OCI-LY3 (cell line): ENCODE data around the gene S100A6.
"Not testable (repeated sequence)": the region's sequence is repeated elsewhere in the genome, so short reads cannot be mapped to it uniquely, and the experiment has no call there.

Source experiments
- H2AFZ ChIP-seq: fragments of 200-600, 300-600 bp; shearing (Covaris generic); 2 replicates; pipeline ENCODE4 v1.6.0; 2014; ENCODE audit warnings: antibody characterized with exemption, low read depth, low read length
- H3K27ac ChIP-seq: fragments of 200-600, 300-600 bp; sonication (generic); 2 replicates; pipeline ENCODE4 v1.5.1; 2014; ENCODE audit warnings: mild to moderate bottlenecking, low read length, moderate library complexity, mixed read lengths
- H3K27me3 ChIP-seq: fragments of 200-600, 300-600 bp; sonication (generic); 2 replicates; pipeline ENCODE4 v1.6.1; 2014; ENCODE audit warnings: low read depth, low read length, mixed read lengths
- H3K36me3 ChIP-seq: fragments of 200-600, 300-600 bp; sonication (generic); replicated peaks from 2 replicates; pipeline ENCODE3; 2014; ENCODE audit warnings: low read depth, low read length, mixed read lengths
- H3K4me1 ChIP-seq: fragments of 300-600, 200-600 bp; sonication (generic); 2 replicates; pipeline ENCODE4 v1.6.1; 2014; ENCODE audit warnings: low read length, mixed read lengths
- H3K4me2 ChIP-seq: fragments of 200-600, 300-600 bp; sonication (generic); 2 replicates; pipeline ENCODE4 v1.6.1; 2014; ENCODE audit warnings: low read length, mixed read lengths
- H3K4me3 ChIP-seq: fragments of 300-600, 200-600 bp; sonication (generic); 2 replicates; pipeline ENCODE4 v1.5.1; 2014; ENCODE audit warnings: antibody characterized with exemption, mild to moderate bottlenecking, low read length, moderate library complexity
- H3K79me2 ChIP-seq: fragments of 300-600, 200-600 bp; shearing (Covaris generic); 2 replicates; pipeline ENCODE4 v1.6.1; 2014; ENCODE audit warnings: mild to moderate bottlenecking, low read length, mixed read lengths
- H3K9ac ChIP-seq: fragments of 300-600, 200-600 bp; shearing (Covaris generic); 2 replicates; pipeline ENCODE4 v1.6.0; 2014; ENCODE audit warnings: mild to moderate bottlenecking, low read length, moderate library complexity
- H3K9me3 ChIP-seq: fragments of 200-600, 300-600 bp; shearing (Covaris generic); 2 replicates; pipeline ENCODE4 v1.6.1; 2014; ENCODE audit warnings: low read length, mixed read lengths; ENCODE audit not compliant: insufficient read depth
- H4K20me1 ChIP-seq: fragments of 200-600, 300-600 bp; sonication (generic); 2 replicates; pipeline ENCODE4 v1.6.1; 2016; ENCODE audit warnings: low read length, mixed read lengths; ENCODE audit not compliant: insufficient read depth
- EZH2phosphoT487 ChIP-seq: fragments of 200-600 bp; shearing (Covaris generic); IDR thresholded peaks from 2 replicates; pipeline ENCODE4 v1.6.1; 2018; ENCODE audit warnings: antibody characterized with exemption, mixed run types, low read depth
- TF ChIP-seq, protein P1 (sequence below): fragments of 200-600, 300-600 bp; sonication (generic); IDR thresholded peaks from 2 replicates; pipeline ENCODE4 v1.5.1; 2014; ENCODE audit warnings: antibody characterized with exemption, low read length, low read depth

S100A6 gene

GRCh38 chr1:153526132-153526543 is 9.7 kb downstream of the S100A6 start:
- no peaks in the 10 kb centered on the region for H3K79me2 ChIP-seq
- no peaks in the 10 kb centered on the region for H3K4me1 ChIP-seq
- TF ChIP-seq, protein P1, sequence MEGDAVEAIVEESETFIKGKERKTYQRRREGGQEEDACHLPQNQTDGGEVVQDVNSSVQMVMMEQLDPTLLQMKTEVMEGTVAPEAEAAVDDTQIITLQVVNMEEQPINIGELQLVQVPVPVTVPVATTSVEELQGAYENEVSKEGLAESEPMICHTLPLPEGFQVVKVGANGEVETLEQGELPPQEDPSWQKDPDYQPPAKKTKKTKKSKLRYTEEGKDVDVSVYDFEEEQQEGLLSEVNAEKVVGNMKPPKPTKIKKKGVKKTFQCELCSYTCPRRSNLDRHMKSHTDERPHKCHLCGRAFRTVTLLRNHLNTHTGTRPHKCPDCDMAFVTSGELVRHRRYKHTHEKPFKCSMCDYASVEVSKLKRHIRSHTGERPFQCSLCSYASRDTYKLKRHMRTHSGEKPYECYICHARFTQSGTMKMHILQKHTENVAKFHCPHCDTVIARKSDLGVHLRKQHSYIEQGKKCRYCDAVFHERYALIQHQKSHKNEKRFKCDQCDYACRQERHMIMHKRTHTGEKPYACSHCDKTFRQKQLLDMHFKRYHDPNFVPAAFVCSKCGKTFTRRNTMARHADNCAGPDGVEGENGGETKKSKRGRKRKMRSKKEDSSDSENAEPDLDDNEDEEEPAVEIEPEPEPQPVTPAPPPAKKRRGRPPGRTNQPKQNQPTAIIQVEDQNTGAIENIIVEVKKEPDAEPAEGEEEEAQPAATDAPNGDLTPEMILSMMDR, result no peak
- no peak for TF ChIP-seq EZH2phosphoT487
- H3K9me3 ChIP-seq, result no peaks in the 10 kb centered on the region
- no peak overlapping the region for H3K4me3 ChIP-seq
- 0 out of 2 replicates have a peak, but pooled peaks cover 5% of the 10 kb centered on the region for H3K27me3 ChIP-seq
- no peak overlapping the region for H3K9ac ChIP-seq
- no peaks in the 10 kb centered on the region for H3K36me3 ChIP-seq
- no peaks in the 10 kb centered on the region for H4K20me1 ChIP-seq
- H2AFZ ChIP-seq, result no peak overlapping the region
- no peak overlapping the region for H3K27ac ChIP-seq
- no peak overlapping the region for H3K4me2 ChIP-seq

DNA sequence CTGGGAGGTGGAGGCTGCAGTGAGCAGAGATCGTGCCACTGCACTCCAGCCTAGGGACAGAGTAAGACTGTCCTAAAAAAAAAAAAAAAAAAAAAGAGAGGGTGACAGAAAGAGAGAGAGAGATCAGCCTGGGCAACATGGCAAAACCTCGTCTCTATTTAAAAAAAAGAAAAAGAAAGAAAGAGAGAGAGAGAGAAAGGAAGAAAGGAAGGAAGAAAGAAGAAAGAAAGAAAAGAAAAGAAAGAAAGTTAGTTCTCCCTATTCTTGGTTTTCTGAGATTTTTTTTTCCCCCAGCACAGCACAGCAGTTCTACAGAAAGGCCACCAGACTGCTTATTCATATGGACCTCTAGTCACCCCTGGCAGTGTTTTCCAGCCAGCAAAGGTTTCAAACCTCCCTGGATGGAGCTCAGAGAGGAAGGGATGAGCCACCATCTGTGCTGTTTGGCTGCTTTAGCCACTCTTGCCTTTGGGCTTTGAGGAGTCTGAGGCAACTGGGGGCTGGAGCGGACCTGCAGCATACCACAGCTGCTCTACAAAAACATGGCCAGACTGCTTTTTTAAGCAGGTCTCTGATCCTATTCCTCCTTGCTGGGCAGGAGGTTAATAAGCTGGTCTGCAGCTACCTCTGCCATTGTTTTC is 10.6 kb downstream of the S100A6 start:
- no peak overlapping the region for H3K9ac ChIP-seq
- no peaks in the 10 kb centered on the region for H3K4me1 ChIP-seq
- H3K36me3 ChIP-seq, result no peaks in the 10 kb centered on the region
- no peaks in the 10 kb centered on the region for H4K20me1 ChIP-seq
- no peaks in the 10 kb centered on the region for H3K79me2 ChIP-seq
- H2AFZ ChIP-seq, result no peak overlapping the region
- TF ChIP-seq, protein P1, result no peak
- no peak for TF ChIP-seq EZH2phosphoT487
- 0 out of 2 replicates have a peak, but pooled peaks cover 5% of the 10 kb centered on the region for H3K27me3 ChIP-seq
- no peak overlapping the region for H3K27ac ChIP-seq
- no peak overlapping the region for H3K4me2 ChIP-seq
- H3K9me3 ChIP-seq, result no peaks in the 10 kb centered on the region
- H3K4me3 ChIP-seq, result no peak overlapping the region

DNA sequence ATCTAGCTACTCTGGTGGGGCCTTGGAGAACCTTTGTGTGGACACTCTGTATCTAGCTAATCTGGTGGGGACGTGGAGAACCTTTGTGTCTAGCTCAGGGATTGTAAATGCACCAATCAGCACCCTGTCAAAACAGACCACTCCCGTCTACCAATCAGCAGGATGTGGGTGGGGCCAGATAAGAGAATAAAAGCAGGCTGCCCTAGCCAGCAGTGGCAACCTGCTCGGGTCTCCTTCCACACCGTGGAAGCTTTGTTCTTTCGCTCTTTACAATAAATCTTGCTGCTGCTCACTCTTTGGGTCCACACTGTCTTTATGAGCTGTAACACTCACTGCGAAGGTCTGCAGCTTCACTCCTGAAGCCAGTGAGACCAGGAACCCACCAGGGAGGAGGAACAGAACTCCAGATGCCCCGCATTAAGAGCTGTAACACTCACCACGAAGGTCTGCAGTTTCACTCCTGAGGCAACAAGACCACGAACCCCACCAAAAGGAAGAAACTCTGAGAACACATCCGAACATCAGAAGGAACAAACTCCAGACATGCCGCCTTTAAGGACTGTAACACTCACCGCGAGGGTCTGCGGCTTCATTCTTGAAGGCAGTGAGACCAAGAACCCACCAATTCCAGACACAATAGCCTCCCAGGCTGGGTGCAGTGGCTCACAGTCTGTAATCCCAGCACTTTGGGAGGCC is 13.3 kb downstream of the S100A6 start:
- not testable (repeated sequence) for H3K36me3 ChIP-seq, H3K9ac ChIP-seq, H3K4me1 ChIP-seq, H4K20me1 ChIP-seq, H3K4me3 ChIP-seq, H3K4me2 ChIP-seq, H3K79me2 ChIP-seq, H3K27ac ChIP-seq, H3K9me3 ChIP-seq, H2AFZ ChIP-seq, H3K27me3 ChIP-seq

DNA sequence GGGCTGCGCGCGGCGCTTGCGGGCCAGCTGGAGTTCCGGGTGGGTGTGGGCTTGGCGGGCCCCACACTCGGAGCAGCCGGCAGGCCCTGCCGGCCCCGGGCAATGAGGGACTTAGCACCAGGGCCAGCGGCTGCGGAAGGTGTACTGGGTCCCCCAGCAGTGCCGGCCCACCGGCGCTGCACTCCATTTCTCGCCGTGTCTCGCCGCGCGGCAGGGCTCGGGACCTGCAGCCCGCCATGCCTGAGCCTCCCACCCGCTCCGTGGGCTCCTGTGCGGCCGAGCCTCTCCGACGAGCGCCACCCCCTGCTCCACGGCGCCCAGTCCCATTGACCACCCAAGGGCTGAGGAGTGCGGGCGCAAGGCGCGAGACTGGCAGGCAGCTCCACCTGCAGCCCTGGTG is 14.0 kb downstream of the S100A6 start:
- not testable (repeated sequence) for H3K27ac ChIP-seq, H3K4me1 ChIP-seq, H3K9ac ChIP-seq, H4K20me1 ChIP-seq, H3K27me3 ChIP-seq, H3K36me3 ChIP-seq, H2AFZ ChIP-seq, H3K4me2 ChIP-seq, H3K9me3 ChIP-seq, H3K4me3 ChIP-seq, H3K79me2 ChIP-seq

DNA sequence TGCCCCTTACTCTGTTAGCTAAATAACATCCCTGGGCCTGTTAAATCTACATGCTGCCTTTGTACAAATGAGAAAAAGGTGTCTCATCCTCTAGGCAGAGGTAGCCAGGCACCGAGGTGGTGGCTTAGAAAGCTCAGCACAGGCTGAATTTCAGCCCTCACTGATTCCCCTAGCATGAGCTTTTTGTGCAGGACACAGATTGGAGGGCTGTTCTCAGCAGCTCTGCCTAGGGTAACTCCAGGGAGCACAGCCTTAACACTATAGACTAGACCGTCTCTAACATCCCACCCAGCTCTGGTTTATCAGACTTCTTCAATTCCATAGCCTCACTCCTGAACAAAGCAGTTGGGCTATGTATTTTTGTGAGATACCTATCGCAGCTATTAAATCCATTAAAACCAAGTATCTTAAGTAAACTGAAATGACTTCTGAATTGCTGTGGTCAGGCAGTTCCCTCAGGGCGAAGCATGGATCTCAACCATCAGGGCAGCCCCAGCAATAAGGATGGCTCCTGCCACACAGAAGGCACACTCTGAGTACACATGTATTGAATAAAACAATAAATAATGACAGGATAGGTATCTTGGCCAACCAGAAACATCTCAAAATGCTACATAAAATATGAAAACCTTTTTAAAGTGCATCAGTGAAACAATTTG is 14.8 kb downstream of the S100A6 start:
- Histone ChIP-seq H3K27me3 (0 out of 2 replicates have a peak, but pooled peaks cover 5% of the 10 kb centered on the region), H3K9ac (no peak overlapping the region), H3K36me3 (no peaks in the 10 kb centered on the region), H3K27ac (no peak overlapping the region), H3K4me3 (no peak overlapping the region), H3K4me2 (no peak overlapping the region), H4K20me1 (no peaks in the 10 kb centered on the region), H3K4me1 (peaks cover 4% of the 10 kb centered on the region; the same call in 1 of the 2 replicates), H2AFZ (no peak overlapping the region), H3K9me3 (no peaks in the 10 kb centered on the region), H3K79me2 (no peaks in the 10 kb centered on the region)
- TF ChIP-seq EZH2phosphoT487, result no peak
- TF ChIP-seq, protein P1, result no peak

DNA sequence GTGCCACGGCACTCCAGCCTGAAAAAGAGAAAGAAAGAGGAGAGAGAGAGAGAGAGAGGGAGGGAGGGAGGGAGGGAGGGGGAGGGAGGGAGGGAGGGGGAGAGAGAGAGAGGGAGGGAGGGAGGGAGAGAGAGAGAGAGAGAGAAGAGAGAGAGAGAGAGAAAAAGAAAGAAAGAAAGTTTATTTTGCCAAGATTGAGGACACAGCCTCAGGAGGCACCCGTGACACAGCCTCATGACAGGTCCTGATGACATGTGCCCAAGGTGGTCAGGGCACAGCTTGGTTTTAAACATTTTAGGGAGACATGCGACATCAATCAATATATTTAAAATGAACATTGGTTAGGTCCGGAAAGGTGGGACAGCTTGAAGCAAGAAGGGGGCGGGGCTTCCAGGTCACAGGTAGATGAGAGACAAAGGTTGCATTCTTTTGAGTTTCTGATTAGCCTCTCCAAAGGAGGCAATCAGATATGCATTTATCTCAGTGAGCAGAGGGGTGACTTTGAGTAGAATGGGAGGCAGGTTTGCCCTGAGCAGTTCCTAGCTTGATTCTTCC is 15.6 kb downstream of the S100A6 start:
- not testable (repeated sequence) for H3K27me3 ChIP-seq, H3K79me2 ChIP-seq, H4K20me1 ChIP-seq, H2AFZ ChIP-seq, H3K27ac ChIP-seq, H3K9ac ChIP-seq, H3K4me2 ChIP-seq, H3K36me3 ChIP-seq, H3K4me3 ChIP-seq, H3K4me1 ChIP-seq, H3K9me3 ChIP-seq
